Testis (tissue), 2 donors: Measurements from ENCODE around the gene CST2.

Experiments
- CTCF ChIP-seq, 3 experiments: fragments of 450-650 bp in 2 of 3; fragments of 200-600 bp in 1 of 3; sonication (generic) in 1 of 3; IDR thresholded peaks; one replicate each; pipeline ENCODE4 v1.5.1; 2016 to 2019; ENCODE audit warnings: antibody characterized with exemption in 3 of 3, mild to moderate bottlenecking in 2 of 3, moderate library complexity in 1 of 3
- POLR2A ChIP-seq: fragments of 450-650 bp; IDR thresholded peaks from one replicate; pipeline ENCODE4 v1.6.1; 2017; ENCODE audit warnings: antibody characterized with exemption, mild to moderate bottlenecking, moderate library complexity

- TF ChIP-seq POLR2A (no peak), CTCF (IDR thresholded peaks at IDR 0.05) (no peak)
Observed at GRCh38 chr20:23774081-23774480, 52.4 kb downstream of the CST2 start.
